Measurements from ENCODE around the gene HES5.
A peak's percentile ranks its signal among the peaks of the same experiment; 100 is the strongest.

Gene HES5

DNA sequence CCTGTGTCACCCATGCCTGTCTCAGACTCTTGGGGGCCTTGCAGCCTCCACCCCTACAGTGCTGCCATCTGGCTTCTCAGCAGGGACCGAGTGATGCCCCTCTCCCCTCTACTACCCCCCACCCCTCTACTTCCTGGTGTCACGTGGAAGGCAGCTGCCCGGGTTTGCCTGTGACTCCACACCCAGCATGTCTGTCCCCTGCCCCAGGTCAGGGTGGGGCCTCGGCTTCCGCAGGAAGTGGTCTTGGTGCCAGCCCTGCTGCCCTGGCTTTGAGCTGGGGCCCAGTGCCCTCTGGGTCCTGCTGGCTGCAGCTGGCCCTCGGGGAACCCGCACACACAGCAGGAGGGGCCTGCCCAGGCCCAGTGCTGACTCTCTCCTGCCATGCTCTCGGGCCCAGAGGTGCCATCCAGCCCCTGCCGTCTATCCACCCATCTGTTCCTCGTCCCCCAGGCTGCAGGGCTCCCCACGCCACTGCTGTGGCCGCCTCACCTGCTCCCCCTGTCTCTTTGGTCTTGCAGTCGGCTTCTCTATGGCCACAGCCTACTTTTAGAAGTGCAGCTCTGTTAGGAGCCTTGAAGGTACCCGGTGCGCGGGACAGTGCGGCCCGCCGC lies 30.0 kb downstream of the HES5 start:
- peak; percentile 40 for DNase-seq

DNA sequence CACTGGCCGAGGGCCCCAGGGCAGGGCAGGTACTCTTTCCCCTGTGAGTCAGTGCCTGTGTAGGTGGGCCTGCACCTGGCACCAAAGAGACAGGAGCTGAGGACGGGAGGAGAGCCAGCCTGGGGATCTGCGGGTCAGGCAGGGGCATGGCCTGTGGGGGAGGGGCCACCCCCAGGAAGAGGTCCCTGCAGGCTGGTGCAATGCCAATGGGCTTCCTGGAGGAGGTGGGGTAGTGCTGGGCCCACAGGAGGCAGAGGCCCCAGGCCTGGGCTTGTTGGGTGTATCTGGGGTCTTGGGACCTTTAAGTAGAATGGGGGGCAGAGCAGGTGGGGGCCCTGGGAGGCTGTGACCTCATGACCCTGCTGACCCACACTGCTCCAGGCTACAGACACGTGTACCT lies 30.8 kb downstream of the HES5 start:
- no peak for DNase-seq

- no peak for DNase-seq
These were observed 31.4 kb downstream of the HES5 start for GRCh38 chr1:2498648-2499047.

DNA sequence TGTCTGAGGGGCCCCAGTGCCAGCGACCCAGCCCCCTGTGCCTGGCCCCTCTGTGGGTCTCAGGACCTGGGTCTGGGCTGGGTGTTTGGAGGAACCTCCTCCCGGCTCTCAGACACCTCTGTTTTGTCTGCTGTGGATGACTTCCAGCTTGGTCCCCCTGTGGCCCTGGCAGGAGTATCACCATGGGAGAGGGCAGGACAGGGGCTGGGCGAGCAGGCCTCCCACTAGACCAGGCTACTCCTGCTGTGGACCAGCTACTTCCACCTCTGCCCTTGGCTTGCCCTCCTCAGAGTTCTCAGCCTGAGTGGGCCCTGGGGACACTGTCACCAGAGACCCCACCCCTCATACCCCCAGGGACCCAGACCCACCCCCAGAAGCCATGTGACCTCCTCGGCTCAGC lies 32.2 kb downstream of the HES5 start:
- no peak for DNase-seq

DNA sequence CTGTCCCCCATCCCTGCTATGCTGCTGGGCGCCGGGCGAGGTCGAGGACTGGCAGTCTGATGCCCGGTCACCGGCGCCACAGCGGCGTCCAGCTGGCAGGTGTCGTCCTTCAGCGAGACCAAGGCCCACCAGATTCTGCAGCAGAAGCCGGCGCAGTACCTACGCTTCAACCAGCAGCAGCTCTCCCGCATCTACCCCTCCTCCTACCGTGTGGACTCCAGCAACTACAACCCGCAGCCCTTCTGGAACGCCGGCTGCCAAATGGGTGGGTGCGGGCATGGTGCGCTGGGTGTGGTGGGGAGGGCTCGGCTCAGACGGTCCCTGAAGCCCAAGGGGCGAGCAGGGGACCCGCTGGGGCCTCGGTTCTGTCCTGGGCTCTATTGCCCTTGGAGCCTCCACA lies 33.3 kb downstream of the HES5 start:
- no peak for DNase-seq

- DNase-seq, result peak; percentile 54
These were observed 33.9 kb downstream of the HES5 start for GRCh38 chr1:2496087-2496622.

DNA sequence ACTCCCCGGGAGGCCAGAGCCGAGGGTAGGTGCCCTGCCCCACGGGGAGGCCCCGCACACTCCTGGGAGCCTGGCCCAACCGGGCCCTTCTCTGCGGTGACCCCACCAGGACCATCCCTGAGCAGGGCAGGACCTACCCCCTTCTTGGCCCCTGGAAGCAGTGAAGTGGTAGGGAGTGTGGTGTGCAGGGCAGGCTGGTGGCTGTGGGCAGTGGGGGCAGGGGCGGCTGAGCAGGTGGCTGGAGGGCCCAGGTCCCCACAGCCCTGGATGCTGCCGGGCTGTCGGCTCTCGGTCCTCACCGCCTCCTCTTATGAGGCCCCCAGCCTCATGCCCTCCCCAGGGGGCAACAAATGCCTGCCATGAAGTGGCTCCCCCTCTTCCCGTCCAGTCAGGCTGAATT lies 34.5 kb downstream of the HES5 start:
- DNase-seq, result no peak

DNA sequence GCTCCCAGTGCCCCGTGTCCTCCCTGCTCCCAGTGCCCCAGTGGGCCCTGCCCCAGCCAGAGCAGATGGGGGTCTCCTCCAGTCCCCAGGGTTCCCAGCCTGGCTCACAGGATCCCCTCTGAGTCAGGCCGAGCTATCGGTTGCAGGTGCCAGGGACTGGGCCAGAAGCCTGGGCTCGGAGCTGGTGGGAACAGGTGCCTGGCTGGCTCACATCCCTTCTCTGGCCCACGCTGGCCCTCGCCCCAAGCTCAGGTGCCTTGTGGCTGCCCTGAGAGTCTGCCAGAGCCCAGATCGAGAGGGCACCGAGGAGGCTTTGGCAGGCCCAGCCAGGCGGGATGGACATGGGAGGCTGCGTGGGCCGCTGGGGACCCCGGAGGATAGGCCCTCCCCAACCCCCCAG lies 35.0 kb downstream of the HES5 start:
- DNase-seq, result no peak

GRCh38 chr1:2494323-2494693 lies 35.8 kb downstream of the HES5 start:
- no peak for DNase-seq

DNA sequence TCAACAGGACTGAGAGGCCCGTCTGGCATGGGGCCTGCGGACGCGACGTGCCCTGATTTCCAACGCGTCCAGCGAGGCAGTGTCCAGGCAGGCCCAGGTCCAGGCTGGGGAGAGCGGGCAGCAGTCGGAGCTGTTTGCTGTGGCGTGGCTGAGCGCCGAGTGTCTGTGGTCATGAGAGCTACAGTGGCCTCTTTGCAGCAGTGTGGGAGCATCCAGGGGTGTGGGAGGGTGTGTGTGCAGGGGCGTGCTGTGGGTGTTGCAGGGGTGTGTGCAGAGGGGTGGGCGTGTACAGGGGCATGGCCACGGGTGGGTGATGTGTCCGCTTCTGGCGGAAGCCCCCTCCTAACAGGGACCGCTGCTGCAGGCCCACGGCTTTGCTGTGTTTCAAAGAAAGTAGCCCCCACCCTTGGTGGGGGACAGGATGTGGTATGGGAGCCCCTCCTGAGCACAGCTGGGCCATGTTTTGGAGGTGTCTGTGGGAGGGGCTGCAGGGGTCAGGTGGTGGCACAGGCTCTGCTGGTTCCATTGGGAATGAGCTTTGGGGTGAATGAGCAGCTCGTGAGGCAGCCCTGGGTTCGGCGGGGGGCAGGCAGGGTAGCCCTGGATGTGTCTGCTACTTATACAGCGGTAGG lies 36.3 kb downstream of the HES5 start:
- peak; percentile 28 for DNase-seq

DNA sequence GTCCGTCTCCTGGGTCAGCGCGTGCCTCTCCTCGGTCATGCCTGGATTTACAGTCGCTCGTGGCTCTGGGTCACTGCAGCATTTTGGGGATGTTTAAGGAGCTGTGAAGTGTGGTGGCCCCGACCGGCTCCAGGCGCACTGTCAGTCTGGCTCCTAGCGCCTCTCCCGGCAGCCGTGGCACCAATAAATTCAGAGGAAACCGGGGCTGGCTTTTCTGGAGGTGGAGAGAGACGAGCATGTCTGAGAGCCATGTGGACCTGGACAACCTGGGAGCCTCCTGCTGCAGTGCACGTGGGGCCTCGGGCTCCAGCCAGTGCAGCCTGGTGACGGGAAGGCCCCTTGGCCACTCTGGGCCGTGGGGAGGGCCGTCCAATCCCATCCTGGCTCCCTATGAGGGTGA lies 36.8 kb downstream of the HES5 start:
- DNase-seq, result no peak

DNA sequence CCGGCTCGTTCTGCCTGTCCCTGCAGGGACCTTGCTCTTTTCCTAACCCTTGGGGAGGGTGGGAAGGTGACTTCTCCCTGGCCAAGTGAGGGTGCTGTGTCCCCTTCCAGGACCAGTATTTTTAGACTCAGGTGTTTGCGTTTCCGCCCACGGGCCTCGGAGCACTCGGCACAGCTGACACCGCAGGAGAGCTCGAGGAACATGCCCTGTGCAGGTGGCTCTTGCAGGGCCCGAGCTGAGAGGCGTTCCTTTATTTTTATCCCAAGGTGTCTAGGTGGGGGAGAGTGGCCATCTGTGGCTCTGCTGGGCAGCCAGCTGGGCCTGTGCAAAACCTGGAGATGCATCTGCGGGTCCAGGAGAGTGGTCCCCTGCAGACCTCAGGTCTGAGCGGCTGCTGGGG lies 38.0 kb downstream of the HES5 start:
- DNase-seq, result no peak

- DNase-seq, result no peak
These were observed 40.4 kb downstream of the HES5 start for GRCh38 chr1:2489615-2490014.

- DNase-seq, result no peak
These were observed 41.4 kb downstream of the HES5 start for GRCh38 chr1:2488688-2489087.

DNA sequence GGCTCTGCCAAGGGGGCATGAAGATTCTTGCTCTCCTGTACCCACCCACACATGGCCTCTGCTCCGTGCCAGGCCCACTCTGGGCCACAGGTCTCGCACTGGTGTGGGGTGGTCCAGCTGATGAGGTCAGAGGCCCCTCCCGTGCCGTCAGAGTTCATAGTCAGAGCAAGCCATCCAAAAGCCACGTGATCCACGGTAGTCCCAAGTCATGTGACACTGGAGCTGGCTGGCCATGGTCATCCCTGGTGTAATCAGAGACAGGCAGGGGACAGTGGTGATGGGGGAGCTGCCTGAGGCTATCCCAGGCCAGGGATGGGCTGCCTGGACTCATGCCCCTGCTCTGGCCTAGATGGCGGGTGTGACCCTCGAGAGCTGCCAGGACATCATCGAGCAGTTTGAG lies 43.5 kb downstream of the HES5 start:
- DNase-seq, result no peak

DNA sequence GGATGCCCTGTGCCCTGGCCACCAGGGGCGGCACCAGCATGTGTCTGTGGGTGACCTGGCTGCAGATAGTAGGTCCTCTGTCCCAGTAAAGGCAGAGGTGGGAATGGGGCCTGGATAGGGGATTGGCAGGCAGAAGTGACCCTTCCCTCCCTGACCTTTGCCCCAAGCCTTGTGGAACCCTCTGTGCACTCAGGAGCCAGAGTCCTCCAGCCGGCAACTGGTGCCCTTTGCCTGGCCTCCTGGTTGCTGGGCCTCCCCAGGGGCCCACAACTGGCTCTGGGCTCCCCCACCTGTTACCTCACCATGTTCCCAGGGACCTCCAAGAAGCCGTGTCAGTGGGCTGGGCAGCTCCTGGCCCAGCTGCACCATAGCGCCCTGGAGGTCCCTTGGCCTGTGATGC lies 44.0 kb downstream of the HES5 start:
- DNase-seq, result no peak

DNA sequence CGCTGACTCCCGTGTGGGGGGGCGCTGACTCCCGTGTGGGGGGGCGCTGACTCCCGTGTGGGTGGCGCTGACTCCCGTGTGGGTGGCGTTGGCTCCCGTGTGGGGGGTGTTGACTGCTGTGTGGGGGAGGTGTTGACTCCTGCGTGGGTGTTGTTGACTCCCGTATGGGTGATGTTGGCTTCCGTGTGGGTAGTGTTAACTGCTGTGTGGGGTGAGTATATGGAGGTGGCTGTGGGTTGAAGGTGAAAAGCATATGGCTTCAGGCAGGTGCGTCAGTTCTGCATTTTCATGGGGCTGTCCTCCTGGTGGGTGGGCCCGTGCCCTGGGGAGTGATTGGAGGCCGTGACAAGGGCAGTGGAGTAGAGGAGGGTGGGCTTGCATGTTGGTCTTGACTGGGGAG lies 46.1 kb downstream of the HES5 start:
- DNase-seq, result no peak

- DNase-seq, result no peak
These were observed 47.0 kb downstream of the HES5 start for GRCh38 chr1:2483026-2483425.

GRCh38 chr1:2482588-2482987 lies 47.5 kb downstream of the HES5 start:
- DNase-seq, result no peak

- no peak for DNase-seq
These were observed 48.2 kb downstream of the HES5 start for GRCh38 chr1:2481885-2482284.

- DNase-seq, result no peak
These were observed 49.1 kb downstream of the HES5 start for GRCh38 chr1:2480986-2481364.

- no peak for DNase-seq
These were observed 49.7 kb downstream of the HES5 start for GRCh38 chr1:2480236-2480985.

DNA sequence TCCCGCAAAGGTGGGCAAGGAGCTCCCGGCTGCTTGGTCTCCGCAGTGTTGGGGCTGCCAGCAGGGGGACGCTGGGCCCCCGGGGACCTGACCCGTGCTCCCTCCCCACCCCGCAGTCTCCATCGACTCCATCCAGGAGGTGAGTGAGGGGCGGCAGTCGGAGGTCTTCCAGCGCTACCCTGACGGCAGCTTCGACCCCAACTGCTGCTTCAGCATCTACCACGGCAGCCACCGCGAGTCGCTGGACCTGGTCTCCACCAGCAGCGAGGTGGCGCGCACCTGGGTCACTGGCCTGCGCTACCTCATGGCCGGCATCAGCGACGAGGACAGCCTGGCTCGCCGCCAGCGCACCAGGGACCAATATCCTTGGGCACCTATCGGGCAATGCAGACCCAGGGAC lies 50.4 kb downstream of the HES5 start:
- DNase-seq, result no peak

- DNase-seq, result no peak
These were observed 50.9 kb downstream of the HES5 start for GRCh38 chr1:2479186-2479585.
